A673 (cell line): ENCODE results near the gene VPS13D. TPM values are rescaled to one million over a fixed set of nuclear protein-coding genes. Genes with fewer than 3 reads are reported as not detected.

ENCODE experiments used
- BruUV-seq: library from RNA; stranded (reverse); fragments of 400-500 nt; replicated peaks from 2 replicates; lab custom pipeline; 2021; lab: Mats Ljungman, UMichigan
- CTCF ChIA-PET: fragments of 300-600 bp; sonication (Branson Sonifier 250); formaldehyde crosslinking; loops from one replicate; lab custom pipeline; 2022; ENCODE audit warnings: antibody characterized with exemption; lab: Charles Lee
- POLR2A ChIA-PET: fragments of 300-600 bp; sonication (Branson Sonifier 250); formaldehyde crosslinking; loops from one replicate; lab custom pipeline; 2022; ENCODE audit warnings: antibody characterized with exemption; ENCODE audit not compliant: low non-redundant PET; lab: Charles Lee
- DNase-seq: peaks from one replicate; pipeline ENCODE4 v3.0.0-alpha.2; 2015; ENCODE audit warnings: low spot score
- H3K27ac ChIP-seq: fragments of 200-600 bp; sonication (generic); 2 replicates; pipeline ENCODE4 v1.5.1; 2016; ENCODE audit warnings: mixed run types, low read depth, mild to moderate bottlenecking, mixed read lengths, antibody characterized with exemption, low read length; ENCODE audit not compliant: poor library complexity, severe bottlenecking
- H3K27me3 ChIP-seq: fragments of 200-600 bp; sonication (generic); replicated peaks from 2 replicates; pipeline ENCODE4 v1.6.1; 2017; ENCODE audit warnings: mixed run types, low read depth, mild to moderate bottlenecking, mixed read lengths, antibody characterized with exemption, low read length; ENCODE audit not compliant: insufficient read depth, poor library complexity
- H3K36me3 ChIP-seq: fragments of 200-600 bp; sonication (generic); 2 replicates; pipeline ENCODE4 v1.6.1; 2016; ENCODE audit warnings: mixed run types, mild to moderate bottlenecking, mixed read lengths, antibody characterized with exemption, low read length; ENCODE audit not compliant: insufficient read depth, poor library complexity, severe bottlenecking
- H3K4me1 ChIP-seq: fragments of 200-600 bp; sonication (generic); 2 replicates; pipeline ENCODE4 v1.6.1; 2017; ENCODE audit warnings: mixed run types, mild to moderate bottlenecking, mixed read lengths, antibody characterized with exemption, low read length; ENCODE audit not compliant: insufficient read depth, poor library complexity, severe bottlenecking
- H3K4me3 ChIP-seq: fragments of 200-600 bp; sonication (generic); 2 replicates; pipeline ENCODE4 v1.5.1; 2016; ENCODE audit warnings: low read depth, mixed run types, mild to moderate bottlenecking, mixed read lengths, low read length; ENCODE audit not compliant: poor library complexity, severe bottlenecking
- H3K9me3 ChIP-seq: fragments of 200-600 bp; sonication (generic); 2 replicates; pipeline ENCODE4 v1.6.1; 2016; ENCODE audit warnings: mixed run types, low read depth, mild to moderate bottlenecking, mixed read lengths, antibody characterized with exemption, low read length; ENCODE audit not compliant: poor library complexity, severe bottlenecking
- EZH2 ChIP-seq: fragments of 200-600 bp; sonication (generic); IDR thresholded peaks from 2 replicates; pipeline ENCODE4 v1.6.1; 2017; ENCODE audit warnings: borderline replicate concordance, low read depth, mild to moderate bottlenecking, mixed read lengths, antibody characterized with exemption, low read length; ENCODE audit not compliant: poor library complexity, severe bottlenecking
- intact Hi-C: fragments of 100-400 bp; cut with micrococcal nuclease; formaldehyde crosslinking; loops from one replicate; pipeline ENCODE4 v1.10.0; 2022; ENCODE audit not compliant: unreplicated experiment
- total RNA-seq: library from RNA; stranded (reverse); gene quantifications from 2 replicates; pipeline ENCODE4 v1.2.3, GENCODE V29; 2021
- TF ChIP-seq, protein P1 (sequence below): fragments of 300-800, 200-600 bp; sonication (generic); conservative IDR thresholded peaks from 2 replicates; pipeline ENCODE4 v1.5.1; 2017; ENCODE audit warnings: low read depth, mild to moderate bottlenecking, antibody characterized with exemption, low read length, moderate library complexity, mixed read lengths

Gene VPS13D
- total RNA-seq, 1 experiment from 2014 or later: 32.5 TPM

DNA sequence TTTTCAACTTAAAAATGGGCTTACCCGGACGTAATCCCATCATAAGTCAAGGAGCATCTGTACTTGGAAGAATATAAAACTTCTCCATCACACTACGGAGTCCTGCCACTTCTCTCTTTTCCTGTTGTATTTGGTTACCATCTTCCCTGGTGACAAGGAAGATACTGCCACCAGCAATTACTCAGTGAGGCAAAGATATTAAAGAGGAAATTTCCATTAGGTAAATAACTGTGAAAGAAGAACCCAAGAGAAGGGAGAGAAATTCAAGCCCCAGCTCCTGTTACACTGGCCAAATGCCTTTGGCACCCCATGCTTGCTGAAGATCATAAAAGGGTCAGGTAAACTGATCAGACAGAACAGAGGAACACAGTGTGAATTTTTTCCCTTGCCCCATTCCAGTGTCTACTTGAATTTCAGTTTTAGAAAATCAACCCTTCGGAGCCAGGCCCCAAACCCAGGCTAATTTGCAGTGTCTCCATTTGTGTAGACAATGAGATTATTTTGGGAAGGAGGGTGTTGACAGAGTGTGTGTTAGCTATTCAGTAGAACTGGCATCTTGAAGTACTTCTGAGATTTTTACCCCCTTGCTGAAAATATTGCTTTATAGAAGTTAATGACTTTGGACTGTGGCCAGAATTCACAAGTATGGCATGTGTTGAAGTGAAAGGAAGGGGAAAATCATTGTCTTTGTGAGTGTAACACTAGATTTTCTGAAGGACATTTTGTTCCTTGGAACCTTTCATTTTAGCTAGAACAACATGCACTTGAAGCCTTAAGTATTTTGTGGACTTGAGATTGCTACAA is 221.1 kb downstream of the VPS13D start:
- CTCF ChIA-PET: no interaction called here
- Histone ChIP-seq H3K27me3 (no peaks in the 10 kb centered on the region), H3K4me1 (peaks cover 32% of the 10 kb centered on the region), H3K36me3 (no peaks in the 10 kb centered on the region), H3K4me3 (no peak overlapping the region), H3K27ac (no peak overlapping the region), H3K9me3 (no peaks in the 10 kb centered on the region)
- TF ChIP-seq, protein P1, sequence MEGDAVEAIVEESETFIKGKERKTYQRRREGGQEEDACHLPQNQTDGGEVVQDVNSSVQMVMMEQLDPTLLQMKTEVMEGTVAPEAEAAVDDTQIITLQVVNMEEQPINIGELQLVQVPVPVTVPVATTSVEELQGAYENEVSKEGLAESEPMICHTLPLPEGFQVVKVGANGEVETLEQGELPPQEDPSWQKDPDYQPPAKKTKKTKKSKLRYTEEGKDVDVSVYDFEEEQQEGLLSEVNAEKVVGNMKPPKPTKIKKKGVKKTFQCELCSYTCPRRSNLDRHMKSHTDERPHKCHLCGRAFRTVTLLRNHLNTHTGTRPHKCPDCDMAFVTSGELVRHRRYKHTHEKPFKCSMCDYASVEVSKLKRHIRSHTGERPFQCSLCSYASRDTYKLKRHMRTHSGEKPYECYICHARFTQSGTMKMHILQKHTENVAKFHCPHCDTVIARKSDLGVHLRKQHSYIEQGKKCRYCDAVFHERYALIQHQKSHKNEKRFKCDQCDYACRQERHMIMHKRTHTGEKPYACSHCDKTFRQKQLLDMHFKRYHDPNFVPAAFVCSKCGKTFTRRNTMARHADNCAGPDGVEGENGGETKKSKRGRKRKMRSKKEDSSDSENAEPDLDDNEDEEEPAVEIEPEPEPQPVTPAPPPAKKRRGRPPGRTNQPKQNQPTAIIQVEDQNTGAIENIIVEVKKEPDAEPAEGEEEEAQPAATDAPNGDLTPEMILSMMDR: no peak
- no peak for TF ChIP-seq EZH2
- POLR2A ChIA-PET: no interaction called here
- no TSS peak for BruUV-seq
- intact Hi-C loops: no loop called here
- no peak for DNase-seq

DNA sequence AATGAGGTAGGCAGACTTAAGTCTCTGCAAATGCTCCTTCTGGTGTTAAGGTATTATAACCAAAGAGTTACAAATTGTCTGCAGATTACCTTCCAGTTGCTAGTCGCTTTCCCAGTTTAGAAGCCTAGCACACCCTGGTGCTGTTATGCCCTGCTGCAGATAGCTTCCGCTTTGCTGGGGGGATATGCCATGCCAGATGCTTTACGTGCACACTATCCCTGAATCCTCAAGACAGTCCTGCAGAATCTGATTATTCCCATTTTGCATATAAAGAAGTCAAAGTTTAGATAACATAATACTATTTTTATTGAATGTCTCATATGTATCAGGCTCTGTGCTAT is 221.7 kb downstream of the VPS13D start:
- DNase-seq: no peak
- no TSS peak for BruUV-seq
- Histone ChIP-seq H3K4me3 (no peak overlapping the region), H3K9me3 (no peaks in the 10 kb centered on the region), H3K27me3 (no peaks in the 10 kb centered on the region), H3K36me3 (no peaks in the 10 kb centered on the region), H3K4me1 (peaks cover 32% of the 10 kb centered on the region), H3K27ac (no peak overlapping the region)
- intact Hi-C loops: no loop called here
- TF ChIP-seq, protein P1: no peak
- no peak for TF ChIP-seq EZH2
- ChIA-PET POLR2A (no interaction called here), CTCF (no interaction called here)

DNA sequence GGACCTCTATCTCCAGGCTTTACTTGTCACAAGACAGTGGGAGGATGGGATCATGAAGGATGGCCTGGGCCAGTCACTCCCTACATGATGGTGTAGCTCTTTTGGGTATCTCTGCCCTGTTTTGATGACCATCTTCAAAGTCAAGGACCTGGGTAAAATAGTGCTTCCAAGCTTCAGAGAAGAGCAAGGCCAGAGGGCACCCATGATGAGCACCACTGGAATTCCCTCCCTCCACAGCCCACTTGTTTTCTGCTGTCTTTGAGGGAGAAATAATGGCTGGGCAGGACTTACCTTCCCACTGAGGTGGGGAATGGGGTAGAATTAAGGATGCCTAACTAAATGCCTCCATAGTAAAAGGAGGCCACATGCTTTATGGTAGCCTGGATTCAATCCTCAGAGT is 222.4 kb downstream of the VPS13D start:
- DNase-seq: no peak
- intact Hi-C loops: no loop called here
- Histone ChIP-seq H3K27me3 (no peaks in the 10 kb centered on the region), H3K27ac (no peak overlapping the region), H3K9me3 (no peaks in the 10 kb centered on the region), H3K4me1 (peaks cover 28% of the 10 kb centered on the region), H3K36me3 (no peaks in the 10 kb centered on the region), H3K4me3 (no peak overlapping the region)
- no TSS peak for BruUV-seq
- CTCF ChIA-PET: no interaction called here
- POLR2A ChIA-PET: no interaction called here
- no peak for TF ChIP-seq EZH2
- TF ChIP-seq, protein P1: no peak
